SK-N-SH (cell line): ENCODE data around the gene DCHS2. TPM values are rescaled to one million over a fixed set of nuclear protein-coding genes. Genes with fewer than 3 reads are reported as not detected.

Source experiments
- CTCF ChIA-PET: fragments of 300-600, 350-600 bp; formaldehyde crosslinking; extraction: SDS; loops from one replicate; lab custom pipeline; 2021; lab: Yijun Ruan, JAX
- POLR2A ChIA-PET: fragments of 350-600 bp; sonication (Branson Sonifier 250); formaldehyde crosslinking; extraction: SDS; loops from one replicate; lab custom pipeline; 2020; ENCODE audit warnings: antibody characterized with exemption, inconsistent platforms; lab: Yijun Ruan, JAX
- DNase-seq: peaks from one replicate; pipeline ENCODE4 v3.0.0; 2012
- H2AFZ ChIP-seq: fragments of 200-600 bp; sonication (generic); 2 replicates; pipeline ENCODE4 v1.8.1; 2016; ENCODE audit warnings: antibody characterized with exemption, mild to moderate bottlenecking, low read depth
- H3F3A ChIP-seq: fragments of 200-600 bp; sonication (generic); replicated peaks from 2 replicates; pipeline ENCODE3; 2016; ENCODE audit warnings: antibody characterized with exemption, mild to moderate bottlenecking; ENCODE audit not compliant: insufficient read depth
- H3K27ac ChIP-seq, 2 experiments: fragments of 200-500 bp in 1 of 2; fragments of 200-600 bp in 1 of 2; sonication (Bioruptor generic) in 1 of 2; sonication (generic), shearing (Covaris generic) in 1 of 2; 2 replicates each; pipeline versions ENCODE4 v1.5.1 to v1.6.1; 2014 to 2016; ENCODE audit warnings: low read depth in 2 of 2, inconsistent platforms in 1 of 2, low read length in 1 of 2, mild to moderate bottlenecking in 1 of 2, mixed read lengths in 1 of 2
- H3K27me3 ChIP-seq: fragments of 200-600 bp; sonication (generic), shearing (Covaris generic); 2 replicates; pipeline ENCODE4 v1.6.1; 2016; ENCODE audit warnings: mixed run types; ENCODE audit not compliant: insufficient read depth
- H3K36me3 ChIP-seq, 2 experiments: fragments of 200-500 bp in 1 of 2; fragments of 200-600 bp in 1 of 2; sonication (Bioruptor generic) in 1 of 2; sonication (generic) in 1 of 2; replicated peaks in 1 of 2; 2 replicates each; pipeline versions ENCODE3 to v1.5.1; 2014 to 2016; ENCODE audit warnings: low read length in 1 of 2, mild to moderate bottlenecking in 1 of 2; ENCODE audit not compliant: insufficient read depth in 2 of 2, control insufficient read depth in 1 of 2
- H3K4me1 ChIP-seq, 2 experiments: fragments of 200-500 bp in 1 of 2; fragments of 200-600 bp in 1 of 2; sonication (Bioruptor generic) in 1 of 2; sonication (generic), shearing (Covaris generic) in 1 of 2; 2 replicates each; pipeline versions ENCODE4 v1.5.1 to v1.6.1; 2014 to 2016; ENCODE audit warnings: low read depth in 1 of 2, low read length in 1 of 2, mixed run types in 1 of 2; ENCODE audit not compliant: insufficient read depth in 2 of 2, control insufficient read depth in 1 of 2
- H3K4me2 ChIP-seq: fragments of 200-600 bp; sonication (generic), shearing (Covaris generic); 2 replicates; pipeline ENCODE4 v1.6.1; 2017; ENCODE audit warnings: mixed run types
- H3K4me3 ChIP-seq, 2 experiments: fragments of 200-500 bp in 1 of 2; fragments of 200-600 bp in 1 of 2; sonication (Bioruptor generic) in 1 of 2; sonication (generic), shearing (Covaris generic) in 1 of 2; 2 replicates each; pipeline versions ENCODE4 v1.5.1 to v1.8.1; 2014 to 2016; ENCODE audit warnings: low read depth in 2 of 2, inconsistent platforms in 1 of 2, low read length in 1 of 2, mild to moderate bottlenecking in 1 of 2, mixed read lengths in 1 of 2, moderate library complexity in 1 of 2
- H3K79me2 ChIP-seq: fragments of 200-600 bp; sonication (generic); 2 replicates; pipeline ENCODE4 v1.8.1; 2017; ENCODE audit warnings: mild to moderate bottlenecking; ENCODE audit not compliant: insufficient read depth
- H3K9ac ChIP-seq: fragments of 200-600 bp; sonication (generic); 2 replicates; pipeline ENCODE4 v1.6.1; 2017; ENCODE audit warnings: mixed run types
- H3K9me2 ChIP-seq: fragments of 200-600 bp; sonication (generic); 2 replicates; pipeline ENCODE4 v1.6.1; 2017; ENCODE audit warnings: mixed run types
- H3K9me3 ChIP-seq: fragments of 200-600 bp; sonication (generic); 2 replicates; pipeline ENCODE4 v1.6.1; 2017; ENCODE audit warnings: mixed run types, mild to moderate bottlenecking, moderate library complexity
- H4K20me1 ChIP-seq: fragments of 200-600 bp; sonication (generic); 2 replicates; pipeline ENCODE4 v1.6.1; 2017; ENCODE audit warnings: mild to moderate bottlenecking, mixed run types; ENCODE audit not compliant: insufficient read depth
- CHD2 ChIP-seq: fragments of 150-350 bp; IDR thresholded peaks from 2 replicates; pipeline ENCODE4 v1.6.1; 2018; ENCODE audit warnings: low read length; ENCODE audit not compliant: partially characterized antibody
- EP300 ChIP-seq, 2 experiments: IDR thresholded peaks; 2 replicates each; pipeline versions ENCODE4 v1.4.0 to v1.6.1; 2012; ENCODE audit warnings: borderline replicate concordance in 1 of 2, low read depth in 1 of 2, low read length in 1 of 2
- FOSL2 ChIP-seq: IDR thresholded peaks from 2 replicates; pipeline ENCODE4 v1.4.0; 2012; ENCODE audit warnings: low read depth, mild to moderate bottlenecking, moderate library complexity, borderline replicate concordance
- FOXJ3 ChIP-seq: sonication (generic); formaldehyde crosslinking; IDR thresholded peaks from 2 replicates; pipeline ENCODE4 v1.5.1; 2020; ENCODE audit warnings: mild to moderate bottlenecking, missing genetic modification reagents
- FOXM1 ChIP-seq: IDR thresholded peaks from 2 replicates; pipeline ENCODE4 v1.4.0; 2012; ENCODE audit warnings: low read depth, mild to moderate bottlenecking
- GATA2 ChIP-seq: sonication (generic); formaldehyde crosslinking; IDR thresholded peaks from 2 replicates; pipeline ENCODE4 v1.5.0; 2020; ENCODE audit warnings: mild to moderate bottlenecking, missing genetic modification reagents
- IRF3 ChIP-seq: fragments of 150-350 bp; IDR thresholded peaks from 2 replicates; pipeline ENCODE4 v1.6.1; 2016; ENCODE audit warnings: mild to moderate bottlenecking, low read depth, low read length
- JUND ChIP-seq: IDR thresholded peaks from 2 replicates; pipeline ENCODE4 v1.4.0; 2012
- MEF2A ChIP-seq: IDR thresholded peaks from 2 replicates; pipeline ENCODE4 v1.4.0; 2012; ENCODE audit warnings: low read depth, borderline replicate concordance
- MXI1 ChIP-seq: IDR thresholded peaks from 2 replicates; pipeline ENCODE4 v1.6.1; 2012; ENCODE audit warnings: mild to moderate bottlenecking, low read depth, low read length, improper control_type of control experiment
- NRF1 ChIP-seq: IDR thresholded peaks from 2 replicates; pipeline ENCODE4 v1.6.1; 2012; ENCODE audit warnings: low read depth, mild to moderate bottlenecking, low read length
- RAD21 ChIP-seq: IDR thresholded peaks from 2 replicates; pipeline ENCODE4 v1.6.1; 2012; ENCODE audit warnings: mild to moderate bottlenecking, low read length
- RCOR1 ChIP-seq: fragments of 150-350 bp; IDR thresholded peaks from 2 replicates; pipeline ENCODE4 v1.6.1; 2017; ENCODE audit warnings: antibody characterized with exemption, low read length
- SIN3A ChIP-seq: IDR thresholded peaks from 2 replicates; pipeline ENCODE4 v1.6.1; 2012; ENCODE audit warnings: low read depth, mild to moderate bottlenecking, low read length, moderate library complexity, borderline replicate concordance
- SMC3 ChIP-seq: IDR thresholded peaks from 2 replicates; pipeline ENCODE4 v1.6.1; 2012; ENCODE audit warnings: low read depth, low read length, improper control_type of control experiment
- TCF12 ChIP-seq: IDR thresholded peaks from 2 replicates; pipeline ENCODE4 v1.4.0; 2012
- TEAD4 ChIP-seq: IDR thresholded peaks from 2 replicates; pipeline ENCODE4 v1.4.0; 2012; ENCODE audit warnings: mild to moderate bottlenecking, borderline replicate concordance; ENCODE audit not compliant: insufficient read depth
- USF2 ChIP-seq: fragments of 150-350 bp; IDR thresholded peaks from 2 replicates; pipeline ENCODE4 v1.6.1; 2017; ENCODE audit warnings: antibody characterized with exemption, low read length, low read depth, borderline replicate concordance
- YY1 ChIP-seq: IDR thresholded peaks from 2 replicates; pipeline ENCODE4 v1.4.0; 2012; ENCODE audit warnings: low read depth, mild to moderate bottlenecking
- ZBTB33 ChIP-seq: IDR thresholded peaks from 2 replicates; pipeline ENCODE4 v1.4.0; 2012; ENCODE audit warnings: low read depth, borderline replicate concordance
- WGBS: methylation state at CpG from one replicate; pipeline ENCODE4 v1.1.6; 2017; ENCODE audit warnings: low lambda C conversion rate; 5-methylcytosine and 5-hydroxymethylcytosine counted together
- polyA plus RNA-seq, 3 experiments: library from polyadenylated mRNA; depleted of rRNA; stranded (reverse); fragments of >200 nt; gene quantifications; 2 replicates each; pipeline ENCODE4 v1.2.3, GENCODE V29; 2012

Gene DCHS2
- polyA plus RNA-seq, 1 of the 3 experiments (the other 2 are of a cell fraction) = not detected

- no peak for DNase-seq
- Histone ChIP-seq H3K36me3 (no peaks in the 10 kb centered on the region), H4K20me1 (no peaks in the 10 kb centered on the region), H3F3A (no peaks in the 10 kb centered on the region), H3K9me3 (no peaks in the 10 kb centered on the region), H3K79me2 (no peaks in the 10 kb centered on the region), H3K4me2 (no peak overlapping the region), H3K9me2 (no peaks in the 10 kb centered on the region), H3K9ac (no peak overlapping the region), H3K27me3 (no peaks in the 10 kb centered on the region; the same call in 1 of the 2 replicates), H2AFZ (no peak overlapping the region), H3K4me3 (no peak overlapping the region), H3K4me1 (no peaks in the 10 kb centered on the region), H3K27ac (no peak overlapping the region)
- ChIA-PET CTCF (no interaction called here), POLR2A (no interaction called here)
- WGBS = 2% methylated on average over 3 of the region's 3 CpGs
- TF ChIP-seq TEAD4 (no peak), MEF2A (no peak), ZBTB33 (no peak), CHD2 (no peak), RAD21 (no peak), USF2 (no peak), EP300 (IDR thresholded peaks at IDR 0.05; ENCODE audit: borderline replicate concordance in 1 of 2, low read depth in 1 of 2, low read length in 1 of 2) (no peak), SMC3 (no peak), FOXM1 (no peak), FOXJ3 (CRISPR knock-in tag) (no peak), SIN3A (no peak), YY1 (no peak), JUND (no peak)
Observed at GRCh38 chr4:154348657-154349056, 142.9 kb downstream of the DCHS2 start.

- no peaks in the 10 kb centered on the region for H3K9me2 ChIP-seq
- WGBS = 0% methylated on average over 1 of the region's 1 CpG
- no peaks in the 10 kb centered on the region for H3K9me3 ChIP-seq
- no peaks in the 10 kb centered on the region for H3K4me1 ChIP-seq
- no peaks in the 10 kb centered on the region for H3K79me2 ChIP-seq
- no peak overlapping the region for H3K9ac ChIP-seq
- H3F3A ChIP-seq = no peaks in the 10 kb centered on the region
- H2AFZ ChIP-seq = no peak overlapping the region
- H3K4me2 ChIP-seq = no peak overlapping the region
- no peak for DNase-seq
- H3K36me3 ChIP-seq = no peaks in the 10 kb centered on the region
- H3K4me3 ChIP-seq = no peak overlapping the region
- H3K27ac ChIP-seq = no peak overlapping the region
- H3K27me3 ChIP-seq = no peaks in the 10 kb centered on the region; the same call in 1 of the 2 replicates
- no peaks in the 10 kb centered on the region for H4K20me1 ChIP-seq
- ChIA-PET CTCF (interaction anchor here (1.1 kb wide), 1 partner anchor 161 kb away, joined by 4 read pairs; no protein-coding TSS in a partner anchor), POLR2A (no interaction called here)
- TF ChIP-seq NRF1 (no peak), MXI1 (no peak), MEF2A (no peak), FOXM1 (no peak), SIN3A (no peak), CHD2 (no peak), RCOR1 (no peak), TCF12 (no peak), GATA2 (CRISPR knock-in tag) (no peak), IRF3 (no peak), FOSL2 (no peak), FOXJ3 (CRISPR knock-in tag) (no peak)
Observed at GRCh38 chr4:154345359-154345758, 146.2 kb downstream of the DCHS2 start.
